Endometrium (tissue), 2 donors: ENCODE results near the gene IL6R.
"Not testable (repeated sequence)": the region's sequence is repeated elsewhere in the genome, so short reads cannot be mapped to it uniquely, and the experiment has no call there.

Source experiments
- FAIRE-seq: peaks from 2 replicates; lab custom pipeline; 2012; peaks lifted over from hg19 to GRCh38; lab: Jason Lieb, UNC
- donor health status: control.
- donor health status: control.

IL6R gene

GRCh38 chr1:154404984-154405746 lies at the start of gene IL6R:
Gene IL6R (plus strand): TSS chr1:154405343. CDS start chr1:154405630, 287 bp downstream.
- FAIRE-seq, result no peak

DNA sequence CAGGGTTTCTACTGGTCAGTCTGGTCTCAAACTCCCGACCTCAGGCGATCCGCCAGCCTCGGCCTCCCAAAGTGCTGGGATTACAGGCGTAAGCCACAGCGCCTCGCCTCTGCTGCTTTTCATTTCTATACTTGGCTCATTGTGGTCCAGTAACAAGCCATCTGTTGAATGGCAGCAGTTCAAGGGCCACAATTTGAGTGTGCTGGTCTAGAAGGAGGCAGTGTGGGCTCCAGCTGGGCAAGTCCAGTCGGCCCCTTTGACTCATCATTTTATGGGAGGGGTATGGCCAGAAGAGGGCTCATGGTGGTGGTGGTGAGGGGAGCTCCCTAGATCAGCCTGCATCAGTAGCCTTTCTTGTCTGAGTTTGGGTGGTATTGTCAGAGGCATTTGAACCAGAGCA lies 46.6 kb upstream of the IL6R start:
- FAIRE-seq, result no peak

GRCh38 chr1:154360288-154360687 lies 44.9 kb upstream of the IL6R start:
- no peak for FAIRE-seq

- FAIRE-seq, result not testable (repeated sequence)
Observed at GRCh38 chr1:154360881-154361280, 44.3 kb upstream of the IL6R start.

DNA sequence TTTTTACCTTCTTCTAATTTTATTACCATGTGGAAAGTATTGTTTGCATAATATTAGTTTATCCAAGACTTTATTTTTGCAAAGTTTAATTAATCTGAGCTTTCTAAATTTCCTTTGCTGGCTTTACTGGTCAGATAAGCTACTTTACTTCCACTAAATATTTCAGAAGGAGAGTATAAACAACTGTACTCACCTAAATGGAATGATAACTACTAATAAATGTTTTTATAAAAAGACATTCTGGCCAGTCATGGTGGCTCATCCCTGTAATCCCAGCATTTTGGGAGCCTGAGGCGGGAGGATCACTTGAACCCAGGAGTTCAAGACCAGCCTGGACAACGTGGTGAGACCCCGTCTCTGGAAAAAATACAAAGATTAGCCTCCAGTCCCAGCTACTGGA lies 43.8 kb upstream of the IL6R start:
- FAIRE-seq, result peak; percentile 95

- FAIRE-seq, result no peak
Observed at GRCh38 chr1:154371436-154371835, 33.7 kb upstream of the IL6R start.

DNA sequence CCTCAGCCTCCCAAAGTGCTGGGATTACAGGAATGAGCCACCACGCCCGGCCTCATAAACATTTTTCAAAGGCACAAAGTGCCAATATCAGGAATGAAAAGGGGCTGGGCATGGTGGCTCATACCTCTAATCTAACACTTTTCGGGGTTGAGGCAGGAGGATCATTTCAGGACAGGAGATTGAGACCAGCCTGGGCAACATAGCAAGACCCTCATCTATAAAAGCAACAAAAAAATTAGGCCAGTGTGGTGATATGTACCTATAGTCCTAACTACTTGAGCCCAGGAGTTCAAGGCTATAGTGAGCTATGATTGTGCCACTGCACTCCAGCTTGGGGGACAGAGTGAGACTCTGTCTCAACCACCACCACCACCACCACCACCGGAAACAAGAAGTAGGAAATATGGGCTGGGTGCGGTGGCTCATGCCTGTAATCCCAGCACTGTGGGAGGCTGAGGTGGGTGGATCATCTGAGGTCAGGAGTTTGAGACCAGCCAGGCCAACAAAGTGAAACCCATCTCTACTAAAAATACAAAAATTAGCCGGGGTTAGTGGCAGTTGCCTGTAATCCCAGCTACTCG lies 31.3 kb upstream of the IL6R start:
- FAIRE-seq, result not testable (repeated sequence)

GRCh38 chr1:154379301-154379700 lies 25.8 kb upstream of the IL6R start:
- FAIRE-seq, result no peak

DNA sequence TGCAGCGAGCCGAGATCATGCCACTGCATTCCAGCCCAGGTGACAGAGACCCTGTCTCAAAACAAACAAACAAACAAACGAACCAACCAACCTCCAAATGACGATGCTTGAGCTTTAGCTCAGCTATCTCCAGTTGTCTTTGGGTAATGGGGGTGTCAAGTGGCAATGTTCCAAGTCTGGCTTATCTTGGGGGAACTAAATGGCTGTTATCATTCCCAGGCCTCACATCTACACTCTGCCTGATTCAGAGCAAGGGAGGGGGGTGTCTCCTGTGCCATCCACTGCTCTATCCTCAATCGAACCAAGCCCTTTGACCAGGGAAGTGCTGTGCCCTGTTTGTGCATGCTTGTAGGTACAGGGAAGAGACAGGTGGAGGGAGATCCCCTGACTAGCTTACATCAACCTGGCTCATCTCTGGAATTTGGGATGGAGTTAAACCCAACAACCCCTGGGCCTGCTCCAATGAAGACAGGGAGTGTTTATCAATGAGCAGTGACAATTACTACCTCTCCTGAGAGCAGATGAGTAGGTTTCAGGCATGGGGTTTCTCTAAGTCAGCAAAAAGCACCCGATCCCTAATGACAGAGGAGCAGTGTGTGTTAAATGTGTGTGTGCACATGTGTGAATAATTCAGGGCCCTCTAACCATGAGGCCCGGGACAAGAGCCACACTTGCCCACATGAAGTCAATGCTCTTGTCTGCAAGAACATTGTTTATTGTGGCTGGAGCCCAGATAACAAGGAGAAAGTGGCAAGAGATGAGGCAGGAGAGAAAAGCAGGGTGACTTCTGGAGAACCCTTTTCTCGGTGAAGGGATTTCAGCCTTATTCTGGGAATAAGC lies 20.3 kb upstream of the IL6R start:
- no peak for FAIRE-seq

GRCh38 chr1:154386643-154387352 lies 18.3 kb upstream of the IL6R start:
- FAIRE-seq, result no peak

DNA sequence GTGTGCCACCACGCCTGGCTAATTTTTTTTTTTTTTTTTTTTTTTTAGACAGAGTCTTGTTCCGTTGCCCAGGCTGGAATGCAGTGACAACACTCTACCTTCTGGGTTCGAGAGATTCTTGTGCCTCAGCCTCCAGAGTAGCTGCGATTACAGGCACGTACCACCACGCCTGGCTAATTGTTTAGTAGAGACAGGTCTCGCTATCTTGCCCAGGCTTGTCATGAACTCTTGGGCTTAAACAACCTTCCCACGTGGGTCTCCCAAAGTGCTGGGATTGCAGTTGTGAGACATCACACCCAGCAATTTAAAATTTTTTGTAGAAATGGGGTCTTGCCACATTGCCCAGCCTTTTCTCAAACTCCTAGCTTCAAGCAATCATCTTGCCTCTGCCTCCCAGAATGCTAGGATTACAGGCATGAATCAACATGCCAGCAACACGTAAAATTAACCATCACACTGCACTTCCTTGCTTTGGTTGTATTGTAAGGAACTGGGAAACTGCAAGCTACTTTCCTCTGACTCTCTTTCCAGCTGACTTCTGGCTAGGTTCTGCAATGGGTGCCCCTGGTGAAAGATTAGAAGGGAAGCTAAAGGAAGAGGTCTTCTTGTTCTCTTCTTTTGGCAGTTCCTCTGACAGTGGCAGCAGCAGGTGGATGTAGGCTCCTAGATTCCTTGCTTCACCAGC lies 13.9 kb upstream of the IL6R start:
- no peak for FAIRE-seq

- FAIRE-seq, result no peak
Observed at GRCh38 chr1:154398141-154398540, 7.0 kb upstream of the IL6R start.

DNA sequence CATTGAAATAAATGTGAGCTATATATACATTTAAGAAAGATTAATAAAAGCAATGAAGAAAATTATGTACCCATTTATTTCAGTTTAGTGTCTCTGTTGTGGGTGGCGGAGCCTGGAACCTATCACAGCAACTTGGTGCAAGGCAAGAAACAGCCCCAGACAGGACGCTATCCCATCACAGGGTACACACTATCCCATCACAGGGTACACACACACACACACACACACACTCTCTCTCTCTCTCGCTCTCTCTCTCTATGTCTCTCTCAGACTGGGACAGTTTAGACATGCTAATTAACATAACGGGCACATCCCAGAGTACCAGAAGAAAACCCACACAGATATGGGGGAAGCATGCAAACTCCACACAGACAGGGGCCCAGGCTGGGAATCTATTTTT lies 6.5 kb upstream of the IL6R start:
- no peak for FAIRE-seq

GRCh38 chr1:154400381-154400801 lies 4.8 kb upstream of the IL6R start:
- no peak for FAIRE-seq

GRCh38 chr1:154402409-154402921 lies 2.7 kb upstream of the IL6R start:
- FAIRE-seq, result no peak

DNA sequence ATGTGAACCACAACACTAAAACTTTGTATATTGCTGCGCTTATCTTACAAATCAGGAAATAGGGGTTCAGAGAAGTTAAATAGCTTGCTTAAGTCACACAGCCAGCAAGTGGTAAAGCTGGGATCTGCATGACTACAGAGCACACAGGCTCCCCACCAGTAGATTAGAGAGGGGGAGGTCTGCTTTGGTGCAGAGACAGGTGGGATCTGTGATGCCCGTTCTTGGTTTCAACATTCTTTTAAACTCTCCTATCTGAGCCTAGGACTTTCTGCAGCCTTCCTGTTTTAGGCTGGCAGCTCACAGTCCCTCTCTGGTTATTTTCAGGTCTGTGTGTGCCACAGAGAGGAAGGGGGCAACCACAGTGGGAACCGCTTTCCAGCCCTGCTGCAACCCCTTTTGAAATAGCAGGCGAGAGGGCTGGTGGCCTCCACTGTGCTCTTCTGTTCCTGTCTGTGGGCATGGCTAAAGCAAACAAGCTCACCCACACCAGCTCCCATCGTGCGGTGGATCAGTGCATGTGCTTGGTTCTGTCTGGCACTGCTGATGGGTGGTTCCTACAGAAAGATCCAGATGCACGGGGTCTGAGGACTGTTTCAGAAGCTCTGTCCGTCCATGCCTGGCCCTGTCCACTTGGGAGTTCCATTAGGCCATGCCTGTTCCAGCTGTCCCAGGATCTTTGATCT lies 1.7 kb upstream of the IL6R start:
- no peak for FAIRE-seq

DNA sequence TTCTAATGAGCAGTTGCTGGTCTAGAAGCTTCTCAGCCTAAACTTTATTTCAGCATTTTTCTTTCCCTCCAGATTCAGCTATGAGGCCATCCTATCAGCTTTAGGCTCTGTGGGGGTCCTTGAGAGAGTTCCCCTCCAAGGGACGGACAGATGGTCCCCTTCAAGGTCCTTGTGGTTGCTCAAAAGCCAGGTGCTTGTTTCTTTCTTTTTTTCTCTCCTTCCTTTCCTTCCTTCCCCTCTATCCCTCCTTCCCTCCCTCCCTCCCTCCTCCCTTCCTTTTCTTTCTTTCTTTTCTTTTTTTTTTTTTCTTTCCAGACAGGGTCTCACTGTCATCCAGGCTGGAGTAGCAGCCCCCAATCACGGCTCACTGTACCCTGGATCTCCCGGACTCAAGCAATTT lies 1.2 kb upstream of the IL6R start:
- FAIRE-seq, result no peak

- no peak for FAIRE-seq
Observed at GRCh38 chr1:154404511-154404931, 622 bp upstream of the IL6R start.

- FAIRE-seq, result no peak
Observed at GRCh38 chr1:154405747-154406571, 816 bp downstream of the IL6R start.

GRCh38 chr1:154406572-154406879 lies 1.4 kb downstream of the IL6R start:
- no peak for FAIRE-seq
